ENCODE results near the gene ZNF814.
"Not testable (repeated sequence)": the region's sequence is repeated elsewhere in the genome, so short reads cannot be mapped to it uniquely, and the experiment has no call there.

ZNF814 gene

DNA sequence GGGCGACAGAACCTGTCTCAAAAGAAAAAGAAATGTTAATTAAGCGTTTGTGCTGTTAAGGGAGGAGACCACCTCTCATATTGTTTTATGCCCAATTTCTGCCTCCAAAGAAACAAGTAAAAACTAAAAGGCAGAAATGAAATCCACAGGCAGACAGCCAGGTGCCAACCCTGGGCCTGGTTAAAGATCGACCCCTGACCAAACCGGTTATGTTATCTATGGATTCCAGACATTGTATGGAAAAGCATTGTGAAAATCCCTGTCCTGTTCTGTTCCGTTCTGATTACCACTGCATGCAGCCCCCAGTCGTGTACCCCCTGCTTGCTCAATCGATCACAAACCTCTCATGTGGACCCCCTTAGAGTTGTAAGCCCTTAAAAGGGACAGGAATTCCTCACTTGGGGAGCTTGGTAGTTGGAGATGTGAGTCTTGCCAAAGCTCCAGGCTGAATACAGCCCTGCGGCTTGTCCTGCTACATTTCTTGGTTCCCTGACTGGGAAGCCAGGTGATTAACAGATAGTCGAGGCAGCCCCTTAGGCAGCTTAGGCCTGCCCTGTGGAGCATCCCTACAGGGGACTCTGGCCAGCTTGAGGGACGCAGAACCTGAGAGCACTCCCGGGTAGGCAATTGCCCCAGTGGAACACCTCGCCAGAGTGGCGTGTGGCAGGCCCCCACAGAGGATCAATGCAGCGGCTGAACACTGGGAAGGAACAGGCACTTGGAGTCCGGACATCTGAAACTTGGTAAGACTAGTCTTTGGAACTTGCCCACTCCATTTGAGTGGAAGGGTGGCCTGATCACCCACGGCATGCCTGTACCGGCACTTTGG is 73.4 kb downstream of the ZNF814 start:
- no peak for DNase-seq

- DNase-seq: peak; percentile 98
Observed at GRCh38 chr19:57814505-57815246, 74.2 kb downstream of the ZNF814 start, which contains the start of gene ZNF552. ZNF552 (minus strand) TSS chr19:57814913; CDS start chr19:57814743, 170 bp downstream.

DNA sequence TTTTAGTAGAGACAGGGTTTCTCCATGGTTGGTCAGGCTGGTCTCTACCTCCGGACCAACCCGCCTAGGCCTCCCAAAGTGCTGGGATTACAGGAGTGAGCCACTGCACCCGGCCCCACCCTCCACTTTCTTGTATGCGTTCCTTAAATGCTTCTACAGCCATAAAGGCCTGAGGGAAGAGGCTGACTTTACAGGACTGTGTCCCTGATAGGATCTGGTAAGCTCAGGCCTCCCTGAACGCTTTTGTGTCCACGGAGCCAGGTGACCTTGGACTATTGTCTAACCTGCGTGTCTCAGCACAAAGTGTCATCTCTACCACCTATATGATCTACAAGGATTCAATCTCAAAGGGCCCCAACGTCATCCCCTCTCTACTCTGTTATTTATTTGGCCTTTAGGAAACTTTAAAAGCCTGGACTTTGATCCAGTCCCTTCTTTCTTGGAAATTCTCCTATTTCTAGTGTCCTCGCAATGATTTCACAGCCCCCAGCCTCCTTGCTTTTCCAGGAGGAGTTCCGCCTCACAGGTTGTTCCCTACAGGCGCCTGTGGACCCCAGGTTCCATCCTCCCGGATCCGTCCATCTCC is 74.8 kb downstream of the ZNF814 start:
- DNase-seq: no peak

GRCh38 chr19:57812975-57813820 is 75.6 kb downstream of the ZNF814 start:
- DNase-seq: not testable (repeated sequence)

GRCh38 chr19:57812226-57812625 is 76.6 kb downstream of the ZNF814 start:
- DNase-seq: no peak

- not testable (repeated sequence) for DNase-seq
Observed at GRCh38 chr19:57810410-57811295, 78.2 kb downstream of the ZNF814 start.

- DNase-seq: no peak
Observed at GRCh38 chr19:57807541-57807940, 81.3 kb downstream of the ZNF814 start.

DNA sequence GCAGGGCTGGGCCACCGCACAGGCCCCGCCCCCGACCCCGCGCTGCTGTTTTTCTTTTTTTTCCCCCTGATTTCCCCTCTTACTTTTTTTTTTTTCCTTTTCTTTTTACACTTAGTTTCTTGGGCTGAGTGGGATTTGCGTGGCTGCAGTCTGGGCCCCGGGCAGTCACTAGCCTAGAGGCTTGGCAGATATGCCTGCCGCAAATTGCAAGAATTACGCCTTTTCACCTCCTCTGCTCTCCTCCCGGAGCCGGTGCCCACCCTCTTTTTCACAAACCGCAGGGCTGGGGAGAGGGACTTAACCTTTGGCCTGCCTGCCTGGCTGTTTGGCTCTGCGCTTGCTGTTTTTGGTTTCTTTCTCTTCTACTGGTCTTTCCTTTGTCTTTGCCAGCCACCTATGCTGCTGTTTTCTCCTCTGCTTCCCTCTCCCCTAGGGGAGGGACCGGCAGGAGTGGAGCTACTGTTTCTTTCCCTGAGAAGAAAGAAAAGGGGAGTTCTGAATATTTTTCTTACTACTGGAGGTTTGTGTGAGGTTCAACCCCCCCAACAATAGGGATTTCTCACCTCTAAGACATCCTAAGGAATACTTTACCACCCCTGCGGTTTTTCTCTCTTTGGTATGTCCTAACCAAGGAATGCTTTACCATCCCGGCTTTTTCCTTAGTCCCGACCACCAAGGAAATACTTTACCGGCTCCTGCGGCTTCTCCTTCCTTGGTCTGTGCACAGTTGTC is 85.1 kb downstream of the ZNF814 start:
- peak; percentile 23 for DNase-seq

DNA sequence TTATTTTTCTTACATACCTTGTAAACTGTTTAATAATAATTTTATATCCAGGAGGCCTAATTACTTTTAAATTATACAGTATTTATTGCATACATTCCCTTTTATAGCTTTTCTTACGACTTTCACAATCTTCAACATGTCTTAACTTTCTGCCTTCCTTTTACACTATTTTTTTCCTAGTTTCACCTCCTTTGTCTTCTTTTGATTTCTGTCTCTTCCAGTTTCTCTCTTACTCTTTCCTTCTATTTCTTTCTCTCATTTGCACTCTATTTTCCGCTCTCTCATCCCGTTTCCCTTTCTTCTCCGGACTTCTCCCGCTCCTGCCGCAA is 85.6 kb downstream of the ZNF814 start:
- no peak for DNase-seq

- no peak for DNase-seq
Observed at GRCh38 chr19:57802269-57802668, 86.6 kb downstream of the ZNF814 start.

- DNase-seq: no peak
Observed at GRCh38 chr19:57800696-57801095, 88.1 kb downstream of the ZNF814 start.
